ENCODE measurements around the gene AP1S2.

AP1S2 gene

DNA sequence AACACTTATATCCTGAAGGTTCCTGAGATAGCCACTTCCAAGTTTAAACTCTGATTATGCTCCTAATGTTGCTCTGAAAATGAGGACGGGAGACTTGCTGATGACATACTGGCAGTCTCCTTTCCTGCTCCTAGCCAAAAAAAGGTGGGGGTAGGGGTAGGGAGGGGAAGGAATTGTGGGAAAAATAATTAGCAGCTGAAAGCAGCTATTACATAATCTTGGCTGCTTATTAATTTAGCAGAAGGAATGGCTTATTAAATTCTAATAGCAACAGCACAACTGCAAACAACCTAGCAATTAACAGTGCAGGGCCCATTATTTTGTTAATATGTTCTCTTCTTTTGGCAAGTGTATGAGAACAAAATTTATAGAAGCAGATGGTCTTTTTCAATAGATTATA, 2.0 kb upstream of the AP1S2 start:
- no peak for DNase-seq (ENCODE audit: low spot score)
- H3K27ac ChIP-seq, result no peak overlapping the region
- ChIA-PET CTCF (interaction anchor here (0.6 kb wide), 1 partner anchor 77 kb away, joined by 3 read pairs; no protein-coding TSS in a partner anchor), POLR2A (ENCODE audit: low non-redundant PET) (no interaction called here)
- TF ChIP-seq, protein P1, sequence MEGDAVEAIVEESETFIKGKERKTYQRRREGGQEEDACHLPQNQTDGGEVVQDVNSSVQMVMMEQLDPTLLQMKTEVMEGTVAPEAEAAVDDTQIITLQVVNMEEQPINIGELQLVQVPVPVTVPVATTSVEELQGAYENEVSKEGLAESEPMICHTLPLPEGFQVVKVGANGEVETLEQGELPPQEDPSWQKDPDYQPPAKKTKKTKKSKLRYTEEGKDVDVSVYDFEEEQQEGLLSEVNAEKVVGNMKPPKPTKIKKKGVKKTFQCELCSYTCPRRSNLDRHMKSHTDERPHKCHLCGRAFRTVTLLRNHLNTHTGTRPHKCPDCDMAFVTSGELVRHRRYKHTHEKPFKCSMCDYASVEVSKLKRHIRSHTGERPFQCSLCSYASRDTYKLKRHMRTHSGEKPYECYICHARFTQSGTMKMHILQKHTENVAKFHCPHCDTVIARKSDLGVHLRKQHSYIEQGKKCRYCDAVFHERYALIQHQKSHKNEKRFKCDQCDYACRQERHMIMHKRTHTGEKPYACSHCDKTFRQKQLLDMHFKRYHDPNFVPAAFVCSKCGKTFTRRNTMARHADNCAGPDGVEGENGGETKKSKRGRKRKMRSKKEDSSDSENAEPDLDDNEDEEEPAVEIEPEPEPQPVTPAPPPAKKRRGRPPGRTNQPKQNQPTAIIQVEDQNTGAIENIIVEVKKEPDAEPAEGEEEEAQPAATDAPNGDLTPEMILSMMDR (conservative IDR thresholded peaks at IDR 0.05; ENCODE audit: low read depth), result no peak

DNA sequence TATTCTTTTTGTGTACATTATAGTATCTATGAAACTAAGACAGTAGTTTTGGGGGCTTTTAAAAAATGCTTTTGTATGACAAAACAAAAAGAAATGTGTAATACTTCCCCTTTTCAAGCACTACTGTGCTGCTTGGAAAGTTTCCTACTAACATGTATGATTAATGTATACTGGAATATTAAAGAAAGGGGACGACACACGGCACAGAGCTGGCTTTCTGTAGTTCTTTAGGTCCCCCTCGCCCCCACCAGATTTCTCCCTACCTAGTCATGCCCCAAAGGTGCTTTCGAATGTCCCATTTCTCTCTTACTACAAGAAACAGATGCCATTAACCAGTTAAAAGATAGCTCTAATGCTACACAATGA, 1.6 kb upstream of the AP1S2 start:
- TF ChIP-seq, protein P1 (conservative IDR thresholded peaks at IDR 0.05; ENCODE audit: low read depth), result no peak
- no peak overlapping the region for H3K27ac ChIP-seq
- no peak for DNase-seq (ENCODE audit: low spot score)
- ChIA-PET CTCF (interaction anchor here (0.6 kb wide), 1 partner anchor 77 kb away, joined by 3 read pairs; no protein-coding TSS in a partner anchor), POLR2A (ENCODE audit: low non-redundant PET) (no interaction called here)

DNA sequence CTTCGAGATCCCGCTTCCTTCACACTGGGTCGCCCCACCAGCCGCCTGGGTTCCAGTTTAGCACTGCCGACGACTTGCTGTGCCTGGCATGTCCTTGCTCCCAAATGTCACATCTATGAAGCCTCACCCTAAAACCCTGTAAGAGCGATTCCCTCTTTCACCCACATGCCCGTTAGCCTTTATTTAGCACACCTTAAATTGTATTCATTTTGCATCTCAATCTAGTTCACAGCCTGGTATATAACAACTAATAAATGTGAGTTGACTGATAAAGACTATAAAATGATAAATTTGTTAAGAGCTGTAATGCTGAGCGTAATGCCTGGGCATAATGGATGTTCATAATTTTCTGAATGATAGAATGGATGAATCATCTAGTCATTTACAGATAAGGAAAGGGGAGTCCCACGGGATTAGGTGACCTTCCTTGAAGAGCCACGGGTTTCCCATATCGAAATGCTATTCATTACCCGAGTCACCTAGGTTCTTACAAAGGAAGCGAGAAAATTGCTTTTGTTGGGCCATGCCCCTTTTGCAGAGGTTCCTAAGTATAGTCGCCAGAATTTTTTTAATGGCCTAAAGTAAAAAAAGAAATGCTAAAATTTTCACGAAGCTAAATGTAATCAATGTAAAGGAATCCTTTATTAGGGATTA, 1.1 kb upstream of the AP1S2 start:
- peak overlapping the region; percentile 87 for H3K27ac ChIP-seq
- CTCF ChIA-PET, result interaction anchor here (0.6 kb wide), 1 partner anchor 78 kb away, joined by 3 read pairs; no protein-coding TSS in a partner anchor
- no peak for DNase-seq (ENCODE audit: low spot score)
- TF ChIP-seq, protein P1 (conservative IDR thresholded peaks at IDR 0.05; ENCODE audit: low read depth), result no peak
- POLR2A ChIA-PET (ENCODE audit: low non-redundant PET), result no interaction called here

DNA sequence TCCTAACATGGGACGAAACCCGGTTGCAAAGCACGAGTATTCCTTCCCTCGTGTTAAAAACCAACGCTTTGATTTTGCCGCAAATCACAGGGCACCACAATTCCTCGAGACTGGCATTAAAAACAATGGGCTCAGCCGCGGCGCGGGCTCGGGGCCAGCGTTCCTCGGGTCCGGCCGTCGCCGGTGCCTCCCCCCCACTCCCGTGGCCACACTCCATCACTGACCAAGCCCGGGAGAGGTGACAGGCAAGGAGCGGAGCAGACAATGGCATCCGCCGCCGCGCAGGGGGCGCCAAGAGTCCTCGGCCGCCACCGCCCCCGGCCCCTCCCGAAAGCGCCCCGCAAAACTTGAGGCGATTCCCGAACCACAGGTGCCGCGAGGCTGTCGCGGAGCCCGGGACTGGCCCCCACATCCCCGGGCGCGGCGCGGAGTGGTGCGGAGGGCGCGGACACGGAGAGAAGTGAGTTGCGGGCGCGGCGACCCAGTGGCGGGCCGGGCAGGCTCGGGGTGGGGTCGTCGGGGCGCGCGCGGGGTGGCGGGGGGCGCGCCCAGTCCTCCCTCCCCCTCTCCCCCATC, 445 bp downstream of the AP1S2 start:
- TF ChIP-seq, protein P1 (conservative IDR thresholded peaks at IDR 0.05; ENCODE audit: low read depth), result peak; percentile 27; the same call in 1 of the 2 replicates
- CTCF ChIA-PET, result no interaction called here
- POLR2A ChIA-PET (ENCODE audit: low non-redundant PET), result no interaction called here
- H3K27ac ChIP-seq, result peak overlapping the region; percentile 87
- no peak for DNase-seq (ENCODE audit: low spot score)

DNA sequence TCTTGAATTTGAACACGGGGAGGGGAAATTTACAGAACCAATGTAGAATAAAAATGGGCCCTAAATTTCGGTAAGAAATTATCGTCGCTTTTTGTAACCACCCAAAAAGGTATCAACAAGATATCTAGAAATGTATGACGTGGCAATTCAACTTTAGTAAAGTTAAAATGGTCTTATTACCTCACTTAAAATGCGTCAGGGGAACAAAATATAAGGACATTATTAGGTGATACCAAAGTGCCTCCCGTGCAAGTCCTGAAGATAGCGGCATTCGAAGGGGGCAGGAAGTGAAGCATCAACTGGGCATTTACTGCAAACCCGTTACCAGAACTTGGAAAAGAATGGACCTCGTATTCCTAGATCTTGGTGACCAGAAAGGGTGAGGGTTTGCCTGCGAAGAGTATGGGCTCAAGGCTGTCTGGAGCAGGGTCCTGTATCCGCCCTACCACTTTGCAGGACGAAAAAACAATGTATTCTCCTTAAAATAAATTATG, 980 bp downstream of the AP1S2 start:
- CTCF ChIA-PET, result no interaction called here
- DNase-seq (ENCODE audit: low spot score), result no peak
- peak overlapping the region; percentile 87 for H3K27ac ChIP-seq
- POLR2A ChIA-PET (ENCODE audit: low non-redundant PET), result no interaction called here
- TF ChIP-seq, protein P1 (conservative IDR thresholded peaks at IDR 0.05; ENCODE audit: low read depth), result no peak

DNA sequence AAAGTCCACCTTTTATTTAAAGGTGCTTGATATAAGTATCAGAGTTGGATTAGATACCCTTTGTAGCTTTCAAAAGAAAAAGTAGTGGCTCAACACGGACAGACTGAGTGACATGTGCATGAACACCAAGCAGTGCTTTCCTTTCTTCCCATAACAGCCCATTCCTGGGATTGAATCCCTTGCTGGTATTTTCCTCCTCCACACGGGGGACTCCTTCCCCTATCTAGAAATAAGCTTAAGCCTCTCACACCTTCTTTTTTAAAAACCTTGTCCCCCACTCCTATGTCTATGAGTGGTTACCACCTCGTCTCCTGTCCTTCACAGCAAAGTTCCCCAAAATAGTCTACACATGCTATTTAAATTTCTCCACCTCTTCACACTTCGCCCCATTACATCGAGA, 5.1 kb downstream of the AP1S2 start:
- TF ChIP-seq, protein P1 (conservative IDR thresholded peaks at IDR 0.05; ENCODE audit: low read depth), result no peak
- ChIA-PET POLR2A (ENCODE audit: low non-redundant PET) (no interaction called here), CTCF (interaction anchor here (1.0 kb wide), 1 partner anchor 8 kb away, joined by 3 read pairs; no protein-coding TSS in a partner anchor)
- H3K27ac ChIP-seq, result no peak overlapping the region
- DNase-seq (ENCODE audit: low spot score), result no peak

Measured in RWPE1 (cell line).